ENCODE measurements around the gene GNG7. TPM values are rescaled to one million over a fixed set of nuclear protein-coding genes. Genes with fewer than 3 reads are reported as not detected.
"Not testable (repeated sequence)": the region's sequence is repeated elsewhere in the genome, so short reads cannot be mapped to it uniquely, and the experiment has no call there.

GNG7 gene
- total RNA-seq, 1 experiment from 2014 or later: 9.6 TPM

DNA sequence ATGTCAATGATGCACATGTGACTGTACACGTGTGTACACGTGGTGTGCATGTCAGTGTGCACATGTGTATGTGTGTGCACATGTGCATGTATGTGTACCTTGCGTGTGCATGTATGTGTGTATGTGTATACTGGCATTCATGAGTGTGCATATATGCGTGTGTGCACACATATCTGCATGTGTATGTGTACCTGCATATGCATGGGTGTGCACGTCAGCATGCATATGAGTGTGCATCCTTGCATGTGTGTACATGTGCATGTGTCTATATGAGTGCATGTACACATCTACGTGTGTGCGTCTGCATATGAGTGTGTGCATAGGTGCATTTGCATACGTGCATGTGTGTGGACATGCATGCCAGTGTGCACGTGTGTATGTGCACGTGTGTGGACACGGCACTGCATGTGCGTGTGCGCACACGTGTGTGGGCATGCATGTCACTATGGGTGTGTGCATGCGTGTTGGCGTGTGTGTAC is 178.1 kb downstream of the GNG7 start (continued):
- TF ChIP-seq, protein P1, sequence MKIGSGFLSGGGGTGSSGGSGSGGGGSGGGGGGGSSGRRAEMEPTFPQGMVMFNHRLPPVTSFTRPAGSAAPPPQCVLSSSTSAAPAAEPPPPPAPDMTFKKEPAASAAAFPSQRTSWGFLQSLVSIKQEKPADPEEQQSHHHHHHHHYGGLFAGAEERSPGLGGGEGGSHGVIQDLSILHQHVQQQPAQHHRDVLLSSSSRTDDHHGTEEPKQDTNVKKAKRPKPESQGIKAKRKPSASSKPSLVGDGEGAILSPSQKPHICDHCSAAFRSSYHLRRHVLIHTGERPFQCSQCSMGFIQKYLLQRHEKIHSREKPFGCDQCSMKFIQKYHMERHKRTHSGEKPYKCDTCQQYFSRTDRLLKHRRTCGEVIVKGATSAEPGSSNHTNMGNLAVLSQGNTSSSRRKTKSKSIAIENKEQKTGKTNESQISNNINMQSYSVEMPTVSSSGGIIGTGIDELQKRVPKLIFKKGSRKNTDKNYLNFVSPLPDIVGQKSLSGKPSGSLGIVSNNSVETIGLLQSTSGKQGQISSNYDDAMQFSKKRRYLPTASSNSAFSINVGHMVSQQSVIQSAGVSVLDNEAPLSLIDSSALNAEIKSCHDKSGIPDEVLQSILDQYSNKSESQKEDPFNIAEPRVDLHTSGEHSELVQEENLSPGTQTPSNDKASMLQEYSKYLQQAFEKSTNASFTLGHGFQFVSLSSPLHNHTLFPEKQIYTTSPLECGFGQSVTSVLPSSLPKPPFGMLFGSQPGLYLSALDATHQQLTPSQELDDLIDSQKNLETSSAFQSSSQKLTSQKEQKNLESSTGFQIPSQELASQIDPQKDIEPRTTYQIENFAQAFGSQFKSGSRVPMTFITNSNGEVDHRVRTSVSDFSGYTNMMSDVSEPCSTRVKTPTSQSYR (CRISPR knock-in tag; IDR thresholded peaks at IDR 0.05): no peak

DNA sequence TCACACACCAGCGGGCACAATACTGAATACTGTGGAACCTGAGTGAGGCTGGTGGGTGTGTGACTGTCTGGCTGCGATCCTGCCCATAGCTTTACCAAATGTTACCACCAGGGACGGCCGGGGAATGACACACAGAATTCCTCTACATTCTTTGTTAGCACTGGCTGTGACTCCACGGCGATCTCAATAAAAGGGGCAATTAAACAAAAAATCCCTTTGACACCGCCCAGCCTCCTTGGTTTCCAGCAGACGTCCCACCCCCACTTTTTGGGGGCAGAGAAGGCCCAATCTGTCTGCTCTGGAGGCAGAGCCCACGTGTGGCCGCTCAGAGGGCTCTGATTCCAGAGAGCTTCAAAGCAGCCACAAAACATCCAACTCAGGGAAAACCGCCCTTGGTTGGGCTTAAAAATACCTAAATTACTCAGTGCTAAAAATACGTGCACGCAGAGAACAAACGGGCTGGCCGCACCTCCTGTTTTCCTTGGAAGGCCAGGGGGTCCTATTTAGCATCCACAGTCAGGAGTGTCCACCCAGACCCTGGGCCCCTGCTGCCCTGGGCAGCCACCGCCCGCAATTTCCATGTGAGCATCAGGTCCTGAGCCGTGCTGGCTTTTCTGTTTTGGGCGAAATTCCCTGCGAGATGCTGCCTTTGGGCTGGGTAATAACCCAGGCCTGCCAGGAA is 178.7 kb downstream of the GNG7 start:
- POLR2A ChIA-PET: interaction anchor here (1.3 kb wide), 1 partner anchor 17 kb away, joined by 4 read pairs; no protein-coding TSS in a partner anchor
- DNase-seq (ENCODE audit: low spot score): no peak
- H3K27ac Mint-ChIP-seq: no peak overlapping the region

DNA sequence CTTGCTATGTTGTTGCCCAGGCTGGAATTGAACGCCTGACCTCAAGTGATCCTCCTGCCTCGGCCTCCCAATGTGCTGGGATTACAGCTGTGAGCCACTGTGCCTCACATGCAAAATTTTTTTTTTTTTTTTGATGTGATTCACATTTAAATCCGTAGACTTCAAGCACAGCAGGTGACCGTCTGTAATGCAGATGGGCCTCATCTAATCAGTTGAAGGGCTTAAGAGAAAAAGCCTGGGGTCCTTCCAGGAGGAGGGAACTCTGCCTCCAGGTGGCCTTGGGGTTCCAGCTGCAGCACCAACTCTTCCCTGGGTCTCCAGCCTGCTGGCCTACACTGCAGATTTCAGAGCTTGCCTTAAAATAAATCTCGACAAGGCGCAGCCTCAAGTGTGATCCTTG is 183.0 kb downstream of the GNG7 start:
- H3K9me3 Mint-ChIP-seq: no peaks in the 10 kb centered on the region
- H3K27me3 Mint-ChIP-seq (ENCODE audit: low read depth): no peaks in the 10 kb centered on the region
- no peak for ATAC-seq

More for the DNA sequence above, 178.7 kb downstream of the GNG7 start:
- no peaks in the 10 kb centered on the region for H3K9me3 Mint-ChIP-seq
- no peak overlapping the region for H3K4me3 Mint-ChIP-seq
- no peaks in the 10 kb centered on the region for H3K27me3 Mint-ChIP-seq (ENCODE audit: low read depth)
- peak; percentile 45; the same call in 1 of the 2 replicates for ATAC-seq
- peaks cover 10% of the 10 kb centered on the region for H3K4me1 Mint-ChIP-seq
- no peaks in the 10 kb centered on the region for H3K36me3 Mint-ChIP-seq
- TF ChIP-seq FOXP1 (CRISPR knock-in tag; IDR thresholded peaks at IDR 0.05; ENCODE audit: borderline replicate concordance): 0 out of 2 replicates have a peak, but pooled peaks have one; percentile 4
- TF ChIP-seq, protein P2, sequence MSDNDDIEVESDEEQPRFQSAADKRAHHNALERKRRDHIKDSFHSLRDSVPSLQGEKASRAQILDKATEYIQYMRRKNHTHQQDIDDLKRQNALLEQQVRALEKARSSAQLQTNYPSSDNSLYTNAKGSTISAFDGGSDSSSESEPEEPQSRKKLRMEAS (CRISPR knock-in tag; IDR thresholded peaks at IDR 0.05): no peak
- CTCF ChIA-PET: interaction anchor here (0.6 to 1.7 kb wide), 5 partner anchors 8 to 55 kb away, joined by 3 to 8 read pairs (median 4); no protein-coding TSS in a partner anchor

DNA sequence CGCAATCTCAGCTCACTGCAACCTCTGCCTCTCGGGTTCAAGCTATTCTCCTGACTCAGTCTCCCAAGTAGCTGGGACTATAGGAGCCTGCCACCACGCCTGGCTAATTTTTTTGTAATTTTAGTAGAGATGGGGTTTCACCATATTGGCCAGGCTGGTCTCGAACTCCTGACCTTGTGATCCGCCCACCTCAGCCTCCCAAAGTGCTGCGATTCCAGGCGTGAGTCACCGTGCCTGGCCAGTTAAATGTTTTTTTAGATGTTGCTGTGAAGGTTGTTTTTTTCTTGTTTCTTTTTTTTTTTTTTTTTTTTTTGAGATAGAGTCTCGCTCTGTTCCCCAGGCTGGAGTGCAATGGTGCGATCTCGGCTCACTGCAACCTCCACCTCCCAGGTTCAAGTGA is 183.6 kb downstream of the GNG7 start:
- CTCF ChIA-PET: interaction anchor here (0.8 to 2.0 kb wide), 3 partner anchors 39 to 118 kb away, joined by 3 to 6 read pairs (median 3); no protein-coding TSS in a partner anchor
- POLR2A ChIA-PET: not testable (repeated sequence)

More for the DNA sequence above, 183.0 kb downstream of the GNG7 start:
- H3K4me3 Mint-ChIP-seq: no peak overlapping the region
- ChIA-PET POLR2A (no interaction called here), CTCF (interaction anchor here (2.0 kb wide), 1 partner anchor 40 kb away, joined by 6 read pairs; no protein-coding TSS in a partner anchor)
- DNase-seq (ENCODE audit: low spot score): no peak
- H3K27ac Mint-ChIP-seq: no peak overlapping the region
- H3K36me3 Mint-ChIP-seq: no peaks in the 10 kb centered on the region
- TF ChIP-seq MYBL2 (CRISPR knock-in tag; IDR thresholded peaks at IDR 0.05) (no peak), NFE2L1 (CRISPR knock-in tag; IDR thresholded peaks at IDR 0.05) (no peak), ZNF263 (CRISPR knock-in tag; IDR thresholded peaks at IDR 0.05; ENCODE audit: low read depth) (no peak), FOXP1 (CRISPR knock-in tag; IDR thresholded peaks at IDR 0.05; ENCODE audit: borderline replicate concordance) (no peak), GTF2I (CRISPR knock-in tag; conservative IDR thresholded peaks at IDR 0.05) (0 out of 2 replicates have a peak, but pooled peaks have one; percentile 7)
- H3K4me1 Mint-ChIP-seq: peaks cover 5% of the 10 kb centered on the region; the same call in 1 of the 2 replicates

DNA sequence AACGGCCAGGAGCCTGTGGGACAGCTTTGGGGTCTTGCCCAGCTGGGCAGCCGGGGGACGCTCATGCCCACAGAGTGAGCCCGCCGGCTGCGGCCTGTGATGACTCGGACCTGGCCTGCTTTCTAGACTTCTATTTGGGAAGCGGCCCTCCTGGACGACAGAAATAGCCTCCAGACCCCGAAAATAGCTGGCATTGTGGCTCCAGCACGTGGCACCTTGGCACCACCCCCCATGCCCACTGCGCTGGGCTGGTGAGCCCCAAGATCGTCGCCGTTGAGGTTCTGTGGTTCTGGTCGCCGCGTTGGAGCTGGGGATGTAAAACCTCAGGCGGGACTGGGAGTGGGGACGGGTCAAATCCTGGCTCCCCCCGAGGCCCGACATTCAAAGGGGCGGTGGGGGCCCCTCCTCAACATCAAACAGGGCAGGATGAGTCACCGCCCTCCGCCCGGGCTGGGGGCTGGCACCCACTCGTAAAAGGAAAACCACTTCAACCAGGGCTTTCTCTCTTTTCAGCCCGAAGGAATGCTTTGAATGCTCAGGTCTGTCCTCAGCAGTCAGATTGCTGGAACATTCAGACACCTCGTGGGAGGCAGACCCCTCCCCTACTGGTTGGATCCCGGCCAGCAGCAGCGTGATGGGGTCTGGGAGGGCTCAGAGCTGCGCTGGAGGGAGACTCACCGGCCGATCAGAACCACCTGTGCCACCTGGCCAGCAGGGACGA is 184.5 kb downstream of the GNG7 start:
- POLR2A ChIA-PET: no interaction called here
- H3K9me3 Mint-ChIP-seq: no peaks in the 10 kb centered on the region
- H3K27ac Mint-ChIP-seq: no peak overlapping the region; the same call in 1 of the 2 replicates
- ATAC-seq (peak; percentile 61; the same call in 1 of the 2 replicates), DNase-seq (ENCODE audit: low spot score) (no peak)
- no peaks in the 10 kb centered on the region for H3K36me3 Mint-ChIP-seq
- H3K4me1 Mint-ChIP-seq: peaks cover 7% of the 10 kb centered on the region
- no peaks in the 10 kb centered on the region for H3K27me3 Mint-ChIP-seq (ENCODE audit: low read depth)
- CTCF ChIA-PET: interaction anchor here (0.8 to 2.0 kb wide), 4 partner anchors 38 to 119 kb away, joined by 3 to 6 read pairs (median 4); no protein-coding TSS in a partner anchor
- TF ChIP-seq ZNF219 (CRISPR knock-in tag; IDR thresholded peaks at IDR 0.05; ENCODE audit: borderline replicate concordance): no peak
- no peak for TF ChIP-seq SMAD3 (CRISPR knock-in tag; IDR thresholded peaks at IDR 0.05; ENCODE audit: borderline replicate concordance)
- no peak for TF ChIP-seq ZNF317 (CRISPR knock-in tag; IDR thresholded peaks at IDR 0.05; ENCODE audit: borderline replicate concordance, low read depth)
- no peak overlapping the region for H3K4me3 Mint-ChIP-seq

More for the DNA sequence above, 183.6 kb downstream of the GNG7 start:
- ATAC-seq; H3K4me3 Mint-ChIP-seq; DNase-seq (ENCODE audit: low spot score); H3K9me3 Mint-ChIP-seq; H3K27me3 Mint-ChIP-seq (ENCODE audit: low read depth); H3K36me3 Mint-ChIP-seq; H3K4me1 Mint-ChIP-seq; H3K27ac Mint-ChIP-seq: not testable (repeated sequence)

Measured in WTC11 (cell line).